Right forelimb (tissue), 1 donor: ENCODE measurements around the gene PSMC5.
"Not testable (repeated sequence)": the region's sequence is repeated elsewhere in the genome, so short reads cannot be mapped to it uniquely, and the experiment has no call there.

Source experiments
- DNase-seq: peaks from one replicate; pipeline ENCODE4 v3.0.0-alpha.2; 2018

PSMC5 gene

GRCh38 chr17:63874061-63874626, 46.9 kb downstream of the PSMC5 start:
- DNase-seq: not testable (repeated sequence)

- DNase-seq: not testable (repeated sequence)
Observed at GRCh38 chr17:63874693-63875092, 47.5 kb downstream of the PSMC5 start.

GRCh38 chr17:63878413-63878812, 51.2 kb downstream of the PSMC5 start:
- not testable (repeated sequence) for DNase-seq

GRCh38 chr17:63880706-63881105, 53.5 kb downstream of the PSMC5 start:
- DNase-seq: no peak

- not testable (repeated sequence) for DNase-seq
Observed at GRCh38 chr17:63881337-63881736, 54.1 kb downstream of the PSMC5 start.
